ENCODE data around the gene GPT2.

GPT2 gene

GRCh38 chr16:46948548-46949166 lies 64.5 kb downstream of the GPT2 start:
- no peak overlapping the region for H3K27ac ChIP-seq (replicated peaks)
- TF ChIP-seq CTCF (IDR thresholded peaks at IDR 0.05; ENCODE audit: insufficient read depth, low read length) (no peak), REST (IDR thresholded peaks at IDR 0.05; ENCODE audit: insufficient replicate concordance, low read depth) (no peak), SPI1 (IDR thresholded peaks at IDR 0.05; ENCODE audit: borderline replicate concordance, low read depth) (no peak), POLR2AphosphoS5 (IDR thresholded peaks at IDR 0.05; ENCODE audit: low read depth) (no peak), GABPA (IDR thresholded peaks at IDR 0.05; ENCODE audit: low read depth) (no peak)
- DNase-seq (ENCODE audit: low read depth in 1 of 2, low spot score in 1 of 2) = no peak
- H3K4me3 ChIP-seq (replicated peaks; ENCODE audit: insufficient read depth, low read length) = no peak overlapping the region
- no peaks in the 10 kb centered on the region for H3K27me3 ChIP-seq (ENCODE audit: insufficient read depth, poor library complexity, severe bottlenecking)

- no peak for DNase-seq (ENCODE audit: low read depth in 1 of 2, low spot score in 1 of 2)
- Histone ChIP-seq H3K27me3 (ENCODE audit: insufficient read depth, poor library complexity, severe bottlenecking) (no peaks in the 10 kb centered on the region), H3K27ac (replicated peaks) (no peak overlapping the region), H3K4me3 (replicated peaks; ENCODE audit: insufficient read depth, low read length) (no peak overlapping the region)
- TF ChIP-seq REST (IDR thresholded peaks at IDR 0.05; ENCODE audit: insufficient replicate concordance, low read depth) (no peak), POLR2AphosphoS5 (IDR thresholded peaks at IDR 0.05; ENCODE audit: low read depth) (no peak), GABPA (IDR thresholded peaks at IDR 0.05; ENCODE audit: low read depth) (no peak), SPI1 (IDR thresholded peaks at IDR 0.05; ENCODE audit: borderline replicate concordance, low read depth) (no peak), CTCF (IDR thresholded peaks at IDR 0.05; ENCODE audit: insufficient read depth, low read length) (no peak)
Observed at GRCh38 chr16:46949241-46949892, 65.2 kb downstream of the GPT2 start.

GRCh38 chr16:46950009-46950408 lies 65.8 kb downstream of the GPT2 start:
- Histone ChIP-seq H3K4me3 (replicated peaks; ENCODE audit: insufficient read depth, low read length) (no peak overlapping the region), H3K27me3 (ENCODE audit: insufficient read depth, poor library complexity, severe bottlenecking) (no peaks in the 10 kb centered on the region), H3K27ac (replicated peaks) (no peak overlapping the region)
- TF ChIP-seq POLR2AphosphoS5 (IDR thresholded peaks at IDR 0.05; ENCODE audit: low read depth) (no peak), REST (IDR thresholded peaks at IDR 0.05; ENCODE audit: insufficient replicate concordance, low read depth) (no peak), SPI1 (IDR thresholded peaks at IDR 0.05; ENCODE audit: borderline replicate concordance, low read depth) (no peak), CTCF (IDR thresholded peaks at IDR 0.05; ENCODE audit: insufficient read depth, low read length) (no peak), GABPA (IDR thresholded peaks at IDR 0.05; ENCODE audit: low read depth) (no peak)
- no peak for DNase-seq (ENCODE audit: low read depth in 1 of 2, low spot score in 1 of 2)
